Right atrium auricular region (tissue), 2 donors: ENCODE data around the gene STX7. TPM values are rescaled to one million over a fixed set of nuclear protein-coding genes. Genes with fewer than 3 reads are reported as not detected.
"Not testable (repeated sequence)": the region's sequence is repeated elsewhere in the genome, so short reads cannot be mapped to it uniquely, and the experiment has no call there.

Source experiments
- DNase-seq: peaks from one replicate; pipeline ENCODE4 v3.0.0-alpha.2; 2019; ENCODE audit warnings: low spot score
- H3K27ac ChIP-seq, 2 donors: fragments of 200-600 bp; sonication (generic); 1 replicate in 1 of 2; 2 replicates in 1 of 2; pipeline ENCODE4 v1.5.1; 2016 to 2019
- H3K27me3 ChIP-seq, 2 donors: fragments of 200-600 bp; sonication (generic); one replicate each; pipeline versions ENCODE4 v1.5.1 to v1.6.0; 2017 to 2019
- H3K36me3 ChIP-seq: fragments of 200-600 bp; sonication (generic); one replicate; pipeline ENCODE4 v1.5.1; 2016
- H3K4me1 ChIP-seq, 2 donors: fragments of 200-600 bp; sonication (generic); one replicate each; pipeline versions ENCODE4 v1.5.1 to v1.6.0; 2017 to 2019
- H3K4me3 ChIP-seq, 2 donors: fragments of 200-600 bp; sonication (generic); 1 replicate in 1 of 2; 2 replicates in 1 of 2; pipeline ENCODE4 v1.5.1; 2017 to 2019; ENCODE audit warnings: mild to moderate bottlenecking in 1 of 2, moderate library complexity in 1 of 2
- H3K9me3 ChIP-seq, 2 donors: fragments of 200-600 bp; sonication (generic); one replicate each; pipeline ENCODE4 v1.5.1; 2019
- CTCF ChIP-seq, 2 donors: fragments of 200-600 bp; sonication (generic); IDR thresholded peaks; one replicate each; pipeline ENCODE4 v1.5.1; 2019; ENCODE audit warnings: antibody characterized with exemption in 2 of 2
- total RNA-seq, 2 donors: library from RNA; depleted of rRNA; stranded (reverse); fragments of >200 nt; gene quantifications; one replicate each; pipeline ENCODE4 v1.1.0, GENCODE V29; 2016

The STX7 gene, protein sequence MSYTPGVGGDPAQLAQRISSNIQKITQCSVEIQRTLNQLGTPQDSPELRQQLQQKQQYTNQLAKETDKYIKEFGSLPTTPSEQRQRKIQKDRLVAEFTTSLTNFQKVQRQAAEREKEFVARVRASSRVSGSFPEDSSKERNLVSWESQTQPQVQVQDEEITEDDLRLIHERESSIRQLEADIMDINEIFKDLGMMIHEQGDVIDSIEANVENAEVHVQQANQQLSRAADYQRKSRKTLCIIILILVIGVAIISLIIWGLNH
- total RNA-seq = 10 to 100 TPM; 27.0 to 39.9 TPM

- Histone ChIP-seq H3K27me3 (no peaks in the 10 kb centered on the region), H3K9me3 (no peaks in the 10 kb centered on the region), H3K4me3 (peak within 1 kb of the TSS; percentile 79 to 93), H3K36me3 (no peaks in the 10 kb centered on the region), H3K27ac (peak within 1 kb of the TSS; percentile 89 to 90), H3K4me1 (peaks cover 0 to 37% of the 10 kb centered on the region in 2 donors)
- peak in 1 of 2 donors; percentile 32 for TF ChIP-seq CTCF (IDR thresholded peaks at IDR 0.05)
- peak; percentile 93 for DNase-seq
Measured at GRCh38 chr6:132512638-132513632, at the start of gene STX7. Gene STX7 (minus strand): TSS chr6:132513116. CDS start chr6:132503530, 9,586 bp downstream.

GRCh38 chr6:132560087-132560486, 47.2 kb upstream of the STX7 start:
- not testable (repeated sequence) for H3K36me3 ChIP-seq, H3K9me3 ChIP-seq, H3K4me1 ChIP-seq, H3K27me3 ChIP-seq, H3K4me3 ChIP-seq, DNase-seq, H3K27ac ChIP-seq

- H3K27me3 ChIP-seq = no peaks in the 10 kb centered on the region
- H3K4me3 ChIP-seq = no peak within 1 kb of the TSS
- no peaks in the 10 kb centered on the region for H3K36me3 ChIP-seq
- H3K27ac ChIP-seq = no peak within 1 kb of the TSS
- no peak for DNase-seq
- H3K4me1 ChIP-seq = no peaks in the 10 kb centered on the region
- TF ChIP-seq CTCF (IDR thresholded peaks at IDR 0.05) = no peak
- H3K9me3 ChIP-seq = no peaks in the 10 kb centered on the region
Measured at GRCh38 chr6:132552372-132552771, 39.5 kb upstream of the STX7 start, which contains the start of gene TAAR8. Gene TAAR8 (plus strand): TSS chr6:132552672. CDS start chr6:132552693, 21 bp downstream.

DNA sequence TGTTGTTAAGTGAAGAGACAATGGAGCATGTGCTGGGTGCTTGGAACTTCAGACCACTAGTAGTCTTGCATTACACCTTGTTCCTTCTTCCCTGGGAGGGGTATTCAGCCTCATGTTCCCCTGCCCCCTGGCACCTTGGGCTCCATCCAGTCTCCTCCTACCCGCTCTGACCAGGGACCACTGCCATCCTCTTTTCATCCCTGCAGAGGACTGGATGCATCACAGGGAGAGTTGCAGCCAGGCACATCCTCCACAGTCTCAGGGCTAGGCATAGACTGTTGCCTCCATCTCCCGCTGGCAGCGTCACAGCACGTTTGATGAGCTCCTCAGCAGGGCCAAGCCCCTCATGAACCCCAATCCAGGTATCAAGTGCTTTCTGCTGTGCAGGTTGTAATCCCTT, 38.3 kb upstream of the STX7 start:
- Histone ChIP-seq H3K36me3 (no peaks in the 10 kb centered on the region), H3K9me3 (no peaks in the 10 kb centered on the region), H3K4me1 (no peaks in the 10 kb centered on the region), H3K27me3 (no peaks in the 10 kb centered on the region), H3K27ac (no peak overlapping the region), H3K4me3 (no peak overlapping the region)
- TF ChIP-seq CTCF (IDR thresholded peaks at IDR 0.05) = no peak
- DNase-seq = no peak

DNA sequence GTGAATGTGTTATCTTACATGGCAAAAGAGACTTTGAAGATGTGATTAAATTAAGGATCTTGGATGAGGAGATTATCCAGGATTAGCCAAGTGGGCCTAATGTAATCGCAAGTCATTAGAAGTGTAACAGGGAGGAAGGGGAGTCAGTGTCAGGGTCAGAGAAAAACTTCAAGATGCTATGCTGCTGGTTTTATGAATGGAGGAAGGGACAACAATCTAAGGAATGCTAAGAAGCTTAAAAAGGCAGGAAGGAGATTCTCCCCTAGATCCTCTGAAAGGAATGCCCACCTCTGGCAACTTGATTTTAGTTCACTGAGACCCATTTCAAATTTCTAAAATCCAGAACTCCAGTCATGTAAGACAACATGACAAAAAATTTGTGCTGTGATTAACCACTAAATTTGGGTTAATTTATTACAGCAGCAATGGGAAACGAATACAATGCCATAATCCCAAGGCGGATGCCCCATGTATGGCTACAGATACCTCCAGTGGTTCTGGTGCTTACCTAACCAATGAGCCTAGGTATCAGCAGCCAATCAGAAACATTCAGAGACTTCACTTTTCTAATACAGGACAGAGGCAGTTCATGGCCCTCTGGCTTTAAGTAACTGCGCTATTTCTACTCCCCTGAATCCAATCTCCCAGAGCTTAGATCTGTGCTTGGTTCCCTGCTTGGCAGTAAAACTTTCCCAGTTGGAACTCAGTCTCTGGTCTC, 36.0 kb upstream of the STX7 start:
- Histone ChIP-seq H3K27ac (no peak overlapping the region), H3K36me3 (no peaks in the 10 kb centered on the region), H3K9me3 (no peaks in the 10 kb centered on the region), H3K4me1 (no peaks in the 10 kb centered on the region), H3K4me3 (no peak overlapping the region), H3K27me3 (no peaks in the 10 kb centered on the region)
- DNase-seq = no peak
- TF ChIP-seq CTCF (IDR thresholded peaks at IDR 0.05) = no peak
